Measurements from ENCODE around the gene PMPCA. TPM values are rescaled to one million over a fixed set of nuclear protein-coding genes. Genes with fewer than 3 reads are reported as not detected.
"Not testable (repeated sequence)": the region's sequence is repeated elsewhere in the genome, so short reads cannot be mapped to it uniquely, and the experiment has no call there.

PMPCA gene
- total RNA-seq, 2 donors from 2014 or later = 82.7 to 85.4 TPM

DNA sequence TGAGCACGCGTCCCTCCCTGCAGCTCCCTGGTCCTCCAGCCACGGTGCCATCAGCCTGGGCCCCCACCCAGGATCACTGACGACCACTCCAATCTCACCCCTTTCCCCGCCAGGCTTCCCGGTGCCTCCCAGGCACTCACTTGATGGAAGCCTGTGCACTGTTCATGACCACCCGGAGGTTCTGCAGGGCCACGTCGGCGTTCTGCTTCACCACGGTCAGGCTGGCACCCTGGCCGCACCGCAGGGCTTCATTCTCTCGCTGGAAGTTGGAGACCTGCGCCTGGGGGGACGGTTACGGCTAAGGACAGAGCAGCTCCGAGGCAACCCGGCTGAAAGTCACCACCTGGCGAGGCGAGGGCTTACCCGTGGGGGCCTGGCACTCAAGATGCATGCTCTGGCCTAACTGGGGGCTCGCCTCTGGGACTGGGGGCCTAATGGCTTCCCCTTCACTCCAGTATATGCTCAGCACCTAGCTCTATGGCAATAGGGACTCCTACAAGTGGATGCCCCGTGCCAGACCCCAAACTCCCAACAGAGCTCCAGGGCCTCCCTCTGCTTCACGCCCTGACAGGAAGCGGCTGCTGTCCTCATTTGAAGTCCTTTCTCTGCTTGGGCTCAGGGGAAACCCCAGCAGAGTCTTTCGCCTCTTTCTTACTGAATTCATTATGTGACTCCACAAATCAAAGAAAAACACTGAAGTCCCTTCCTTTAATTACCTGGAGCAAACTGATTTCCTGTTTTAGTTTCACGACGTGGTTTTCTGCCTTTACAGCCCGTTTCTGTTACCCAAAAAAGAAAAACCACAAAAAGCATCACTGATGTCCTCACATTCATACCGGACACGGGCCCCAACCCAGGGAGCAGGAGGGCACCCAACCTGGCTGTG is 6.3 kb upstream of the PMPCA start:
- H3K36me3 Mint-ChIP-seq (ENCODE audit: low read depth) = peaks cover 51% of the 10 kb centered on the region
- peaks cover 47% of the 10 kb centered on the region for H3K36me3 ChIP-seq (ENCODE audit: control insufficient read depth, insufficient read depth, low read length)
- 95% methylated on average over 25 to 32 of the region's 32 CpGs for WGBS, 2 experiments (ENCODE audit: insufficient coverage in 1 of 2, insufficient read length in 1 of 2)
- no peaks in the 10 kb centered on the region for H3K9me3 ChIP-seq (ENCODE audit: control insufficient read depth, low read length)
- no peak overlapping the region for H3K4me3 Mint-ChIP-seq
- no peak overlapping the region for H3K27ac Mint-ChIP-seq
- H3K27me3 ChIP-seq (ENCODE audit: control insufficient read depth, insufficient read depth, low read length, poor library complexity, severe bottlenecking) = no peaks in the 10 kb centered on the region
- no peak overlapping the region for H3K4me3 ChIP-seq (ENCODE audit: low read length)
- no peak for TF ChIP-seq CTCF (conservative IDR thresholded peaks at IDR 0.05)
- no peak overlapping the region for H3K27ac ChIP-seq (ENCODE audit: low read depth, low read length)
- H3K9ac ChIP-seq (ENCODE audit: extremely low read depth, low read length, poor library complexity, severe bottlenecking) = no peak overlapping the region
- no peaks in the 10 kb centered on the region for H3K27me3 Mint-ChIP-seq (ENCODE audit: insufficient read depth)
- no peaks in the 10 kb centered on the region for H3K9me3 Mint-ChIP-seq
- DNase-seq = no peak
- peaks cover 7% of the 10 kb centered on the region for H3K4me1 Mint-ChIP-seq
- no peaks in the 10 kb centered on the region for H3K4me1 ChIP-seq (ENCODE audit: control insufficient read depth, insufficient read depth, low read length)

DNA sequence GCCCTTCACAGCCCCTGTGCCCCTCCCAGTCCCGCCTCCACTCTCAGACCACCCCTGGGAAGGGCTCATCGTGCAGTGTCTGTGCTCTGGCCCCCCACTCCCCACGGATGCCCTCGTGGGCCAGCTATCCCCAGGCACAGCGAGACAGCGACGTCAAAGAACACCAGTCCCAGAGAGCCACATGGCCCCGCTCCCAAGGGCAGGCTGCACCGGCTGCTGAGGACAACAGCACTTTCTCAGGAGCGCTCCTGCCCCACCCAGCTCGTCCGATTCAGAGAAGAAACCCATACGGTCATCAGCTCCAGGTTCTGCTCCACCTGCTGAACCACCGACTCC is 5.7 kb upstream of the PMPCA start:
- Mint-ChIP-seq H3K4me3 (no peak overlapping the region), H3K27ac (no peak overlapping the region), H3K36me3 (ENCODE audit: low read depth) (peaks cover 49% of the 10 kb centered on the region), H3K9me3 (no peaks in the 10 kb centered on the region), H3K4me1 (peaks cover 11% of the 10 kb centered on the region), H3K27me3 (ENCODE audit: insufficient read depth) (no peaks in the 10 kb centered on the region)
- no peaks in the 10 kb centered on the region for H3K27me3 ChIP-seq (ENCODE audit: control insufficient read depth, insufficient read depth, low read length, poor library complexity, severe bottlenecking)
- H3K4me1 ChIP-seq (ENCODE audit: control insufficient read depth, insufficient read depth, low read length) = no peaks in the 10 kb centered on the region
- H3K9ac ChIP-seq (ENCODE audit: extremely low read depth, low read length, poor library complexity, severe bottlenecking) = no peak overlapping the region
- no peaks in the 10 kb centered on the region for H3K9me3 ChIP-seq (ENCODE audit: control insufficient read depth, low read length)
- no peak overlapping the region for H3K4me3 ChIP-seq (ENCODE audit: low read length)
- H3K36me3 ChIP-seq (ENCODE audit: control insufficient read depth, insufficient read depth, low read length) = peaks cover 47% of the 10 kb centered on the region
- DNase-seq = no peak
- WGBS, 2 experiments (ENCODE audit: insufficient coverage in 1 of 2, insufficient read length in 1 of 2) = 94 to 96% methylated on average over 10 to 14 of the region's 14 CpGs
- no peak for TF ChIP-seq CTCF (conservative IDR thresholded peaks at IDR 0.05)
- no peak overlapping the region for H3K27ac ChIP-seq (ENCODE audit: low read depth, low read length)

DNA sequence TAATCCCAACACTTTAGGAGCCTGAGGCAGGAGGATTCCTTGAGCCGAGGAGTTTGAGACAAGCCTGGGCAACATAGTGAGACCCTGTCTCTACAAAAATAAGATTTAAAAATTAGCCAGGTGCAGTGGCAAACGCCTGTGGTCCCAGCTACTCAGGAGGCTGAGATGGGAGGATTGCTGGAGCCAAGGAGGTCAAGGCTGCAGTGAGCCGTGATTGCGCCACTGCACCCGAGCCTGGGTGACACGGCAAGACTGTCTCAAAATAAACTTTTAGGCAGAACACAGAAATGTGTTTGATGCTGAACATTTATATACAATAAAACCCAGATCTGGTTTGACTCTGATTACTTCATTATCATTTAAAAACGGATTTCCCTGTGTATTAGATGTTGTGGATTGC is 5.0 kb upstream of the PMPCA start:
- whole genome bisulfite sequencing, 2 experiments (ENCODE audit: insufficient coverage in 1 of 2, insufficient read length in 1 of 2) = 93 to 95% methylated on average over 6 to 7 of the region's 7 CpGs
- Mint-ChIP-seq H3K27me3 (ENCODE audit: insufficient read depth) (no peaks in the 10 kb centered on the region), H3K4me1 (peaks cover 12% of the 10 kb centered on the region), H3K27ac (no peak overlapping the region), H3K4me3 (no peak overlapping the region), H3K36me3 (ENCODE audit: low read depth) (peaks cover 49% of the 10 kb centered on the region), H3K9me3 (no peaks in the 10 kb centered on the region)
- no peaks in the 10 kb centered on the region for H3K4me1 ChIP-seq (ENCODE audit: control insufficient read depth, insufficient read depth, low read length)
- H3K9ac ChIP-seq (ENCODE audit: extremely low read depth, low read length, poor library complexity, severe bottlenecking) = no peak overlapping the region
- H3K9me3 ChIP-seq (ENCODE audit: control insufficient read depth, low read length) = no peaks in the 10 kb centered on the region
- no peak overlapping the region for H3K27ac ChIP-seq (ENCODE audit: low read depth, low read length)
- no peak overlapping the region for H3K4me3 ChIP-seq (ENCODE audit: low read length)
- peaks cover 47% of the 10 kb centered on the region for H3K36me3 ChIP-seq (ENCODE audit: control insufficient read depth, insufficient read depth, low read length)
- H3K27me3 ChIP-seq (ENCODE audit: control insufficient read depth, insufficient read depth, low read length, poor library complexity, severe bottlenecking) = no peaks in the 10 kb centered on the region
- TF ChIP-seq CTCF (conservative IDR thresholded peaks at IDR 0.05) = no peak
- no peak for DNase-seq

DNA sequence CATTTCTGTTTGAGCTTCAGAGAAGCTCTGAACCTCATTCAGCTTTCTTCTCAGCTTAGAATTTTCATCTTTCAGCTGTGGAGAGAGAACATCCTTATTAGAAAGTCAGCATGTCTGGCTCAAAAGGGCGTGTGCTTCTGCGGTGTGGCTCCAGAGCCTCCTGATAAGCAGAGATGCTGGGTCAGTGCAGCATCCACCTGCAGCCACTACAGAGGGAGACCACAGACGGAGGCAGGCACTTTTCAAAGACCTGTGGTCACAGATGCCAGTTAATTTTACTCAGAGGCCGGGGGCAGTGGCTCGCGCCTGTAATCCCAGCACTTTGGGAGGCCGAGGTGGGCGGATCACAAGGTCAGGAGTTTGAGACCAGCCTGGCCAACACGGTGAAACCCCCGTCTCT is 4.6 kb upstream of the PMPCA start:
- H3K36me3 ChIP-seq (ENCODE audit: control insufficient read depth, insufficient read depth, low read length) = peaks cover 47% of the 10 kb centered on the region
- H3K4me1 Mint-ChIP-seq = peaks cover 12% of the 10 kb centered on the region
- H3K27ac Mint-ChIP-seq; H3K9ac ChIP-seq (ENCODE audit: extremely low read depth, low read length, poor library complexity, severe bottlenecking); H3K27ac ChIP-seq (ENCODE audit: low read depth, low read length); H3K27me3 Mint-ChIP-seq (ENCODE audit: insufficient read depth); H3K9me3 ChIP-seq (ENCODE audit: control insufficient read depth, low read length); H3K4me1 ChIP-seq (ENCODE audit: control insufficient read depth, insufficient read depth, low read length); DNase-seq; H3K4me3 Mint-ChIP-seq; H3K9me3 Mint-ChIP-seq; H3K4me3 ChIP-seq (ENCODE audit: low read length); H3K27me3 ChIP-seq (ENCODE audit: control insufficient read depth, insufficient read depth, low read length, poor library complexity, severe bottlenecking): not testable (repeated sequence)
- peaks cover 49% of the 10 kb centered on the region for H3K36me3 Mint-ChIP-seq (ENCODE audit: low read depth)
- WGBS, 2 experiments (ENCODE audit: insufficient coverage in 1 of 2, insufficient read length in 1 of 2) = 92 to 96% methylated on average over 4 to 10 of the region's 10 CpGs

DNA sequence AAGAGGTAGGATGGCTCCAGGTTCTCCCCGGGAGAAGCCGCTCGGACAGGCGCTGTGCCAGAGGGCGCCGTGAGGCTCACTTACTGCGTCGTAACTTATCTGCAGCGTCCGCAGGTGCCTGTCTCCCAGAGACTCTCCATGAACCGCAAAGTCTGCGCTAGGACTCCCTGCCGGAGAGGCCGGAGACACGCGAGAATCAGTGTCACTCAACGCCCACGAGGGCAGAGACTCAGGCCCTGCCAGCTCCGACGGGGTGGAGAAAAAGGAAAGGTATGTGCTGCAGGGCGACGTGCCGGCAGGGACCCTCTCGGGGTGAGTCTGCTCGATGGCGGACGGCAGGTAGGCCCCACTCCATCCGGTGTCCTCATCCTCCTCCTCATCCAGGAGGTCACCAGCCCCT is 3.4 kb upstream of the PMPCA start:
- not testable (repeated sequence) for H3K9me3 Mint-ChIP-seq; H3K9me3 ChIP-seq (ENCODE audit: control insufficient read depth, low read length); H3K4me3 Mint-ChIP-seq; H3K27ac Mint-ChIP-seq; H3K27me3 ChIP-seq (ENCODE audit: control insufficient read depth, insufficient read depth, low read length, poor library complexity, severe bottlenecking); H3K9ac ChIP-seq (ENCODE audit: extremely low read depth, low read length, poor library complexity, severe bottlenecking); H3K4me1 ChIP-seq (ENCODE audit: control insufficient read depth, insufficient read depth, low read length); H3K4me3 ChIP-seq (ENCODE audit: low read length); H3K27ac ChIP-seq (ENCODE audit: low read depth, low read length); DNase-seq; H3K27me3 Mint-ChIP-seq (ENCODE audit: insufficient read depth)
- 95 to 96% methylated on average over 19 to 28 of the region's 28 CpGs for WGBS, 2 experiments (ENCODE audit: insufficient coverage in 1 of 2, insufficient read length in 1 of 2)
- Mint-ChIP-seq H3K36me3 (ENCODE audit: low read depth) (peaks cover 51% of the 10 kb centered on the region), H3K4me1 (peaks cover 20% of the 10 kb centered on the region)
- peaks cover 50% of the 10 kb centered on the region for H3K36me3 ChIP-seq (ENCODE audit: control insufficient read depth, insufficient read depth, low read length)
